Measurements from ENCODE around the gene SLC29A3.

Gene SLC29A3

GRCh38 chr10:71280216-71280615, 38.8 kb upstream of the SLC29A3 start:
- H3K4me3 ChIP-seq (ENCODE audit: low read length): no peak overlapping the region
- no peak for TF ChIP-seq CTCF (conservative IDR thresholded peaks at IDR 0.05; ENCODE audit: low read length)
- DNase-seq (ENCODE audit: low read depth): no peak

DNA sequence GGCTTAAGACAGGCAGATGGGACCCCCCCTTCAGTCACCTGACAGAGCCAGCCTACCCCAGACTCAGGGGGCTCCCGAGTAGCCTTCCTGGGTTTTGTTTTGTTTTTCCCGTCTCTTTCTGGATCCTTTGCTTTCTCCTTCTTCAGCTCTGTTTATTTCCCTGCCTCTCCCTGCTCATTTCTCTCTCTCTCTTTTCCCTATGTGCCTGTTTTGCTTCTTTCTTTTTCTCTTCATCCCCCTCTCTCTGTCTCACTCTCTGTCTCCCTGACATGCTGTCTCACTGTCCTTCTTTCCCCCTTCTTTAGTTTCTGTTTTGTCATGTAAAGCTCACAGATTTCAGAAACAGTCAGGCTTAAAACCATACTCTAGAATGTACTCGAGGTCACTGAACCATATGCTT, 38.2 kb upstream of the SLC29A3 start:
- TF ChIP-seq CTCF (conservative IDR thresholded peaks at IDR 0.05; ENCODE audit: low read length): no peak
- no peak overlapping the region for H3K4me3 ChIP-seq (ENCODE audit: low read length)
- DNase-seq (ENCODE audit: low read depth): no peak

DNA sequence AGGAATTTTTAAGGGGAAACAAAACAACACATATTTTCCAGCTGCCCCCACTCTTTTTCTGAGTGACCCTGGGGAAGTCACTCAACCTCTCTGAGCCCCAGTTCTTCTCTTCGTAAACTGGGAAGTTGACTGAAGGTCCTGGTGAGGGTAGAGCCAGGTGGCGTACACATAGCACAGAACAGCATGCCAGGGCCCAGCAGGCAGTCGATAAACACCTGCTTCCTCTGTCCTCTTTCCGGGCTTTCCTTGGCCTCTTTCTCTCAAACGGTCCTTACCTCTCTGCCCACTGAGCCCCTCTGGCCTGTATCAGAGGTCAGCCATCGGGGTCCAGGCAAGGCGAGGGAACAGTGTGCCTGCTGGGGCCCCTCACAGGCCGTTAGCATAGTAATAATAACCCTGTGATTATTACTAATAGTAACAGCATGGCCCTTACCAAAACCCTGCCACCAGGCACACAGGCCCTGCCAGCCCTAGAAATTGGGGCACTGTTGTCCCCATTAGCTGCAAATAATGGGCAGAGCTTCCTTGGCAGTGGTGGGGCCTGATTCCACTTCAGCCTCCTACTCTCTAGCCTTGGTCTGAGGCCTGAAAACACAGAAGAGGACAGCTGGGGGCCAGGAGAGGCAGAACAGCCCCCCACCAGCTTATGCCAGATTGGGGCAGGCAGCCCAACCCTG, 37.3 kb upstream of the SLC29A3 start:
- no peak for DNase-seq (ENCODE audit: low read depth)
- H3K4me3 ChIP-seq (ENCODE audit: low read length): no peak overlapping the region
- no peak for TF ChIP-seq CTCF (conservative IDR thresholded peaks at IDR 0.05; ENCODE audit: low read length)

- TF ChIP-seq CTCF (conservative IDR thresholded peaks at IDR 0.05; ENCODE audit: low read length): no peak
- no peak for DNase-seq (ENCODE audit: low read depth)
- H3K4me3 ChIP-seq (ENCODE audit: low read length): no peak overlapping the region
Measured at GRCh38 chr10:71282323-71282680, 36.8 kb upstream of the SLC29A3 start.

GRCh38 chr10:71283410-71283809, 35.6 kb upstream of the SLC29A3 start:
- no peak for DNase-seq (ENCODE audit: low read depth)
- H3K4me3 ChIP-seq (ENCODE audit: low read length): no peak overlapping the region
- no peak for TF ChIP-seq CTCF (conservative IDR thresholded peaks at IDR 0.05; ENCODE audit: low read length)

- H3K4me3 ChIP-seq (ENCODE audit: low read length): no peak overlapping the region
- DNase-seq (ENCODE audit: low read depth): no peak
- TF ChIP-seq CTCF (conservative IDR thresholded peaks at IDR 0.05; ENCODE audit: low read length): no peak
Measured at GRCh38 chr10:71283876-71284275, 35.2 kb upstream of the SLC29A3 start.

GRCh38 chr10:71284544-71285179, 34.4 kb upstream of the SLC29A3 start:
- TF ChIP-seq CTCF (conservative IDR thresholded peaks at IDR 0.05; ENCODE audit: low read length): no peak
- DNase-seq (ENCODE audit: low read depth): no peak
- no peak overlapping the region for H3K4me3 ChIP-seq (ENCODE audit: low read length)
